DND-41 (cell line): ENCODE results near the gene CELSR1.

Source experiments
- ATAC-seq: fragments of 200-7000 bp; cut with Tn5 transposase; 3 replicates; pipeline ENCODE4 v1.9.1; 2021; ENCODE audit warnings: low read depth; ENCODE audit not compliant: insufficient read depth
- DNase-seq: peaks from one replicate; pipeline ENCODE4 v3.0.0-alpha.2; 2020
- H2AFZ ChIP-seq: 2 replicates; pipeline ENCODE4 v1.6.0; 2012; ENCODE audit warnings: low read depth, low read length
- H3K27ac ChIP-seq: 2 replicates; pipeline ENCODE4 v1.5.1; 2012; ENCODE audit warnings: low read length, inconsistent platforms
- H3K27me3 ChIP-seq: fragments of 200-600 bp; sonication (generic); 2 replicates; pipeline ENCODE4 v1.6.0; 2012; ENCODE audit warnings: low read length, mild to moderate bottlenecking, inconsistent platforms; ENCODE audit not compliant: insufficient read depth, poor library complexity
- H3K36me3 ChIP-seq: 2 replicates; pipeline ENCODE4 v1.5.1; 2012; ENCODE audit warnings: low read length, inconsistent platforms; ENCODE audit not compliant: insufficient read depth
- H3K4me1 ChIP-seq: 2 replicates; pipeline ENCODE4 v1.5.1; 2012; ENCODE audit warnings: mild to moderate bottlenecking, low read length; ENCODE audit not compliant: insufficient read depth
- H3K4me2 ChIP-seq: 2 replicates; pipeline ENCODE4 v1.6.0; 2012; ENCODE audit warnings: mild to moderate bottlenecking, moderate library complexity, low read length, inconsistent platforms; ENCODE audit not compliant: insufficient read depth
- H3K4me3 ChIP-seq, 2 experiments: fragments of 200-600 bp in 1 of 2; shearing (Covaris generic) in 1 of 2; 2 replicates each; pipeline ENCODE4 v1.5.1; 2012 to 2016; ENCODE audit warnings: inconsistent platforms in 2 of 2, low read length in 2 of 2, mild to moderate bottlenecking in 2 of 2, low read depth in 1 of 2, moderate library complexity in 1 of 2
- H3K79me2 ChIP-seq: 2 replicates; pipeline ENCODE4 v1.6.0; 2012; ENCODE audit warnings: low read length, inconsistent platforms; ENCODE audit not compliant: insufficient read depth
- H3K9ac ChIP-seq: 2 replicates; pipeline ENCODE4 v1.6.0; 2012; ENCODE audit warnings: low read depth, mild to moderate bottlenecking, inconsistent platforms, low read length, moderate library complexity
- H3K9me3 ChIP-seq: 2 replicates; pipeline ENCODE4 v1.5.1; 2012; ENCODE audit warnings: low read length, moderate library complexity, mild to moderate bottlenecking, inconsistent platforms; ENCODE audit not compliant: insufficient read depth, severe bottlenecking
- H4K20me1 ChIP-seq: 2 replicates; pipeline ENCODE4 v1.6.0; 2012; ENCODE audit warnings: low read length; ENCODE audit not compliant: insufficient read depth
- EZH2 ChIP-seq: IDR thresholded peaks from 3 replicates; pipeline ENCODE4 v1.6.1; 2012; ENCODE audit warnings: borderline replicate concordance, low read depth, mild to moderate bottlenecking, moderate library complexity, low read length, inconsistent platforms; ENCODE audit not compliant: severe bottlenecking
- TF ChIP-seq, protein P1 (sequence below): IDR thresholded peaks from 2 replicates; pipeline ENCODE4 v1.5.1; 2012; ENCODE audit warnings: borderline replicate concordance, low read length, moderate library complexity, mild to moderate bottlenecking; ENCODE audit not compliant: poor library complexity, severe bottlenecking; ENCODE audit errors: extremely low read depth

The CELSR1 gene

GRCh38 chr22:46567471-46567870 is 30.1 kb upstream of the CELSR1 start:
- Histone ChIP-seq H3K9me3 (peaks cover 6% of the 10 kb centered on the region), H3K27me3 (no peaks in the 10 kb centered on the region)
- TF ChIP-seq, protein P1, sequence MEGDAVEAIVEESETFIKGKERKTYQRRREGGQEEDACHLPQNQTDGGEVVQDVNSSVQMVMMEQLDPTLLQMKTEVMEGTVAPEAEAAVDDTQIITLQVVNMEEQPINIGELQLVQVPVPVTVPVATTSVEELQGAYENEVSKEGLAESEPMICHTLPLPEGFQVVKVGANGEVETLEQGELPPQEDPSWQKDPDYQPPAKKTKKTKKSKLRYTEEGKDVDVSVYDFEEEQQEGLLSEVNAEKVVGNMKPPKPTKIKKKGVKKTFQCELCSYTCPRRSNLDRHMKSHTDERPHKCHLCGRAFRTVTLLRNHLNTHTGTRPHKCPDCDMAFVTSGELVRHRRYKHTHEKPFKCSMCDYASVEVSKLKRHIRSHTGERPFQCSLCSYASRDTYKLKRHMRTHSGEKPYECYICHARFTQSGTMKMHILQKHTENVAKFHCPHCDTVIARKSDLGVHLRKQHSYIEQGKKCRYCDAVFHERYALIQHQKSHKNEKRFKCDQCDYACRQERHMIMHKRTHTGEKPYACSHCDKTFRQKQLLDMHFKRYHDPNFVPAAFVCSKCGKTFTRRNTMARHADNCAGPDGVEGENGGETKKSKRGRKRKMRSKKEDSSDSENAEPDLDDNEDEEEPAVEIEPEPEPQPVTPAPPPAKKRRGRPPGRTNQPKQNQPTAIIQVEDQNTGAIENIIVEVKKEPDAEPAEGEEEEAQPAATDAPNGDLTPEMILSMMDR = no peak
- TF ChIP-seq EZH2 = no peak

DNA sequence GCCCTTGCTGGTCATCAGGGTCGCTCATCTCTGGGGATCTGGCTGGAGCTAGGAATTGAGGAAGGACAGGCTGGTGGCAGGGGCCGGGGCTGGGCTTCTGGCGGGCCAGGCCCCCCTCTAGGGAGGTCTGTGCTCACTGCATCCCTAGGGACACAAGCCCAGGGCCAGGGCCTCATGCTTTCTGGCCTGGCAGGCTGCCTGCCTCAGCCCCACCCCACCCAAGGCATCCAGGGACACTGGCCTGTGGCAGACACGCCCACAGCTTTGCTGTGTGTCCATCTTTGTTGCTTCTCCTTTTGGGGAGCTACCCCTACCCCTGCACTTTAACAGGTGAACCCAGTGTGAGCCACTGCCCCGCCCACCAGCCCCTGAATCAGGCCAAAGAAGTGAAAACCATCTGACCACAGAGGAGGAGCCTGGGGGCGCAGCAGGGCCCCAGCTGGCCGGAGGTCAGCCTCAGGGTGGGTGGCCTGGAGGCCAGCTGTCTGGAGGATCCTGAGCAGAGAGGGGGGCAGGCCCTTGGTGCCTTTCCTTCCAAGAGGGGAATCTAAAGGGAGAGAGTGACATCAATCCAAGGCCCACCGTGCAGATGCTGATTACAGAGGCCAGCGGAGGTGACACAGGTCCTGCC is 26.8 kb upstream of the CELSR1 start:
- ATAC-seq = no peak
- no peak for DNase-seq
- Histone ChIP-seq H3K4me3 (no peak overlapping the region), H4K20me1 (no peaks in the 10 kb centered on the region), H3K27ac (peak overlapping the region; percentile 49), H3K4me2 (no peak overlapping the region), H3K9me3 (no peaks in the 10 kb centered on the region), H3K79me2 (no peaks in the 10 kb centered on the region), H2AFZ (no peak overlapping the region), H3K4me1 (peaks cover 15% of the 10 kb centered on the region), H3K9ac (no peak overlapping the region), H3K36me3 (no peaks in the 10 kb centered on the region), H3K27me3 (no peaks in the 10 kb centered on the region)
- TF ChIP-seq, protein P1 = no peak
- no peak for TF ChIP-seq EZH2

More at GRCh38 chr22:46567471-46567870, 30.1 kb upstream of the CELSR1 start:
- Histone ChIP-seq H3K9ac (no peak overlapping the region), H3K27ac (no peak overlapping the region), H3K4me2 (no peak overlapping the region), H3K79me2 (no peaks in the 10 kb centered on the region), H3K4me3 (no peak overlapping the region), H3K36me3 (no peaks in the 10 kb centered on the region), H3K4me1 (peaks cover 6% of the 10 kb centered on the region), H2AFZ (no peak overlapping the region), H4K20me1 (no peaks in the 10 kb centered on the region)
- ATAC-seq (no peak), DNase-seq (no peak)

- Histone ChIP-seq H4K20me1 (no peaks in the 10 kb centered on the region), H3K36me3 (no peaks in the 10 kb centered on the region), H3K79me2 (no peaks in the 10 kb centered on the region), H3K9me3 (no peaks in the 10 kb centered on the region), H3K27ac (peak overlapping the region; percentile 49), H3K4me2 (no peak overlapping the region; the same call in 1 of the 2 replicates), H2AFZ (0 out of 2 replicates have a peak overlapping the region, but pooled peaks have one; percentile 53), H3K4me3 (no peak overlapping the region), H3K27me3 (no peaks in the 10 kb centered on the region), H3K9ac (no peak overlapping the region), H3K4me1 (peaks cover 15% of the 10 kb centered on the region)
- TF ChIP-seq, protein P1 = peak; percentile 91
- TF ChIP-seq EZH2 = no peak
- peak; percentile 82 for DNase-seq
- peak; percentile 90 for ATAC-seq
Measured at GRCh38 chr22:46563381-46564083, 26.1 kb upstream of the CELSR1 start.
